Caki2 (cell line): ENCODE data around the gene MAN1B1. TPM values are rescaled to one million over a fixed set of nuclear protein-coding genes. Genes with fewer than 3 reads are reported as not detected.

ENCODE experiments used
- DNase-seq: peaks from one replicate; pipeline ENCODE4 v3.0.0-alpha.2; 2015; ENCODE audit warnings: low read depth
- in situ Hi-C: cut with HindIII; loops from 2 replicates; pipeline ENCODE4 v1.10.0; 2016; ENCODE audit warnings: low sequenced_read_pairs, low pct_unique_long_range_greater_than_20kb, mixed read lengths
- total RNA-seq: library from RNA; depleted of rRNA; stranded (reverse); fragments of >200 nt; shearing (Covaris generic); gene quantifications from 2 replicates; pipeline ENCODE4 v1.2.3, GENCODE V29; 2014; ENCODE audit warnings: low replicate concordance

MAN1B1 gene
- total RNA-seq, 1 experiment from 2014 or later, result 79.4 TPM

DNA sequence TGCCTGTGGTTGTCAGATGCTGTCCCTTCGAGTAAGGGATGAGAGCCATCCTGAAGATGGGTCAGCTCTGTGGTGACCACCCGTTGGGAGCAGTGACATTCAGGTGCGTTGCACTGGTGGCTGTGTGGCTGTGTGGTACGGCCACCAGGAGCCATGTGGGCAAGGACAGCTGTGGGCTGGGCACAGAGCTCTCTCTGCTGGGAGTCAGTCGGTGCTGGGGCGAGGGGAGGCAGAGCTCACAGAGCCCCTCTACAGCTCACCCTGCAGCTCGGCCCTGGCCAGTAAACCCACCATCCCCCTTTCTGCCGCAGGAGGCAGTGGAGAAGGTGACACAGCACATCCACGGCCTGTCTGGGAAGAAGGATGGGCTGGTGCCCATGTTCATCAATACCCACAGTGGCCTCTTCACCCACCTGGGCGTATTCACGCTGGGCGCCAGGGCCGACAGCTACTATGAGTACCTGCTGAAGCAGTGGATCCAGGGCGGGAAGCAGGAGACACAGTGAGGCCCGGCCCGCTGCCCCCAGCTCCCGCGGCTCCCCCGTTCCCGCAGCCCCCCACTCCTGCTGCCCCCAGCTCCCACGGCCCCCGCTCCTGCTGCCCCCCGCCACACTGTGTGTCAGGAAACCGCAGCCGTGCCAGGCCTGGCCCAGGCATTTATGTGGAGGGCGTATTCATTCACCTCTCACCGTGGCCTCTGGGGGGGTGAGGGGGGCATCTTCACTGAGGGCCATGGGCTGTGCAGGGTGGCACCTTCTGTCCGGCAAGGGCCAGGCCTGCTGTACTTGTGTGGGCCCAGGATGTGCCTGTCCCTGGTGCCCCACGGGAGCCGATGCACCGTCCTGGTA lies 19.3 kb downstream of the MAN1B1 start:
- in situ Hi-C loops, result no loop called here
- no peak for DNase-seq

DNA sequence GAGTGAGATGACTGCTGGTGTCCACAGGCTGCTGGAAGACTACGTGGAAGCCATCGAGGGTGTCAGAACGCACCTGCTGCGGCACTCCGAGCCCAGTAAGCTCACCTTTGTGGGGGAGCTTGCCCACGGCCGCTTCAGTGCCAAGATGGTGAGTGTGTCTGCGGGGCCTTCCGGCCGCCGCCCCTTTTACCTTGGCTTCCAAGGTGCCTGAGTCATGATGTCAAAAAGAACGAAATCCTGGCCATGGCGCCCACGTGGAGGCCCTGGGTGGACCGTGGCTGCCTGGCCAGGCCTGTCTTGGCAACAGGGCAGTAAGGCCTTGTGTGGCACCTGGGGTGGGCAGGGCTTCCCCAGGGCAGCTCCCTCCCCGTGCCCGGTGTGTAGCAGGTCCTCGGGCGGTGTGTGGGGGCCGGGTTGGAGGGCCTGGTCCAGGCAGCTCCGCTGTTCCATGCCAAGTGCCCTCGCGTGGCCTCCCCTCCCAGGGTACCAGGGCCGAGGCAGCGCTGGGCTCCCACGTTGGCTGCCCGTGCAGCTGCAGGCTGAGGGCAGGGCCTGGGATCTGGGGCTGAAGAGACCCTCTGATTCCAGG lies 20.0 kb downstream of the MAN1B1 start:
- in situ Hi-C loops, result no loop called here
- DNase-seq, result no peak

DNA sequence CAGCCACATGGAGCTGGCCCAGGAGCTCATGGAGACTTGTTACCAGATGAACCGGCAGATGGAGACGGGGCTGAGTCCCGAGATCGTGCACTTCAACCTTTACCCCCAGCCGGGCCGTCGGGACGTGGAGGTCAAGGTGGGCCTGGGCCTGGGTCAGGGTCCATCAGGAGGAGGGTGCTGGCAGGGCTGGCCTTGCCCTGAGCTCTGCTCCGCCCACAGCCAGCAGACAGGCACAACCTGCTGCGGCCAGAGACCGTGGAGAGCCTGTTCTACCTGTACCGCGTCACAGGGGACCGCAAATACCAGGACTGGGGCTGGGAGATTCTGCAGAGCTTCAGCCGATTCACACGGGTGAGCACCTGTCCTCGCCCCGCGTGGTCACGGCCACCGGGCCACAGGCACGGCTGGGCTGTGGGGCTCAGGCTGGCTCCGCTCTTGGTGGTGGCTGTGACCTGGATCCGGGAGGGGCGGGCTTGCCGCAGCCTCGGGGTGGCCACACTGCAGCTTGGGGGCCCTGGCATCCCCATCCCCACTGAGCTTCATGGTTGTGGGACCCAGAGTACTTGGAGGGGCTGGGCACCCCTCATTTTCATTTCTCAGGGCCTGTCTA lies 20.6 kb downstream of the MAN1B1 start:
- in situ Hi-C loops, result no loop called here
- DNase-seq, result no peak

DNA sequence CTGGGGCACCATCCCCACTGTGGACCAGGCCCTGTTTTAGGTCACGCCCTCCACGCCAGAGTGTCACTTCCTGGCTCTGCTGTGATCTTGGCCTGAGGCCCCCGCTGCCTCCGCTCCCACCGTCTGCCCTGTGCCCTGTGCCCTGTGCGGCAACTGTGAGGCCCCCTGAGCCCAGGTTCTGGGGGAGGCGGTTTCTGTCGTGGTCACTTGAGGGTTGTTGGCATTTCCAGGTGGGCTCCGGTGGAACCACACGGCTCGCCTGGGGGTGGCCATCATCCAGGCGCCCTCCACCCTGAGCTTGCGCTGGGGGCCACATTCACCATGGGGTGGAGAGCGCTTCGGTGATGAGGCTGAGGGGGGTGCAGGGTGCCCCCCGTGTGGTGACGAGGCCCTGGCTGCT lies 21.2 kb downstream of the MAN1B1 start:
- DNase-seq, result no peak
- in situ Hi-C loops, result no loop called here

DNA sequence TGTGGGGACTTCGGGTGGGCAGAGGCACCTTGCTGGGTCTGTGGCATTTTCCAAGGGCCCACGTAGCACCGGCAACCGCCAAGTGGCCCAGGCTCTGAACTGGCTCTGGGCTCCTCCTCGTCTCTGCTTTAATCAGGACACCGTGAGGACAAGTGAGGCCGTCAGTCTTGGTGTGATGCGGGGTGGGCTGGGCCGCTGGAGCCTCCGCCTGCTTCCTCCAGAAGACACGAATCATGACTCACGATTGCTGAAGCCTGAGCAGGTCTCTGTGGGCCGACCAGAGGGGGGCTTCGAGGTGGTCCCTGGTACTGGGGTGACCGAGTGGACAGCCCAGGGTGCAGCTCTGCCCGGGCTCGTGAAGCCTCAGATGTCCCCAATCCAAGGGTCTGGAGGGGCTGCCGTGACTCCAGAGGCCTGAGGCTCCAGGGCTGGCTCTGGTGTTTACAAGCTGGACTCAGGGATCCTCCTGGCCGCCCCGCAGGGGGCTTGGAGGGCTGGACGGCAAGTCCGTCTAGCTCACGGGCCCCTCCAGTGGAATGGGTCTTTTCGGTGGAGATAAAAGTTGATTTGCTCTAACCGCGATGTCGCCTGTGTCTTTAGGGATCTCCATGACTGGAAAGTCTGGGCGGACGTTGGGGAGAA lies 21.9 kb downstream of the MAN1B1 start:
- no peak for DNase-seq
- in situ Hi-C loops, result no loop called here

DNA sequence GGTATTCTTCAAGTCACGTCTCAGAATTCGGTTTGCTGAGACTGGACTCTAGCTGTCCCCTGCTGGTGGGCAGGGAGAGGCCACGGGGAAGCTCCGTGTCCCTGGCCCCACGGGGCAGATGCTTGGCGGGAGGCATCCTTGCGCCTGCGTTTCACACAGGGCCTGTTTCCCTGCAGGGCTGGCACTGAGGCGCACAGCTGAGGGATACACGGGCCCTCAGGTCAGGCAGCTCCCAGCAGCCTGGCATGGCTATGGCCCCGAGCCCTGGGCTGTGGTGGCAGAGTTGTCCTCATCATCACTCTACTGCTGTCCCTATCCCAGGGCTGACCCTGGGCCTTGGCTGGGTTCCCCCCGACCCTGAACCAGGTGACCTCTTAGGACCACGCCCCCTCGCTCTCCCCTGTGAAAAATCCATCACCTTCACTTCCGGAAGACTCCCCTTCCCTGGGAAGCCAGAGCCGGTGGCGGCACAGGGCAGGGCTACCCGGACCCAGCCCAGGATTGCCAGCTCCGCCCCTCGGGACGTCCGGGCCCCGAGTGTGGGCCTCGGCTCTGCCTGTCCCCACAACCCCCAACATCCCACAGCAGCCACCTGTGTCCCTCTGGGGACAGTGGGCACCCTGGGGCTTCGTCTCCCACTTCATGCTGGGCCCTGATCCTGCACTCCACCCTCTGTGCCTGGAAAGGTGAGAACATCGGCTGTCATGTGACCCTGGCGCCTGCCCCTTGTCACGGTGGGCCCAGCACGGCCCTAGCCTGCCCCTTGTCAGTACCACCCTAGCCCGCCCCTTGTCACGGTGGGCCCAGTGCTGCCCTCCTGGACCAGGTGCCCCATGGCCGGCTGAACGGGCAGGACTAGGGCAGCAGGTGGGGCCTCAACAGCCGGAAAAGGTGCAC lies 22.7 kb downstream of the MAN1B1 start:
- in situ Hi-C loops, result no loop called here
- DNase-seq, result no peak

DNA sequence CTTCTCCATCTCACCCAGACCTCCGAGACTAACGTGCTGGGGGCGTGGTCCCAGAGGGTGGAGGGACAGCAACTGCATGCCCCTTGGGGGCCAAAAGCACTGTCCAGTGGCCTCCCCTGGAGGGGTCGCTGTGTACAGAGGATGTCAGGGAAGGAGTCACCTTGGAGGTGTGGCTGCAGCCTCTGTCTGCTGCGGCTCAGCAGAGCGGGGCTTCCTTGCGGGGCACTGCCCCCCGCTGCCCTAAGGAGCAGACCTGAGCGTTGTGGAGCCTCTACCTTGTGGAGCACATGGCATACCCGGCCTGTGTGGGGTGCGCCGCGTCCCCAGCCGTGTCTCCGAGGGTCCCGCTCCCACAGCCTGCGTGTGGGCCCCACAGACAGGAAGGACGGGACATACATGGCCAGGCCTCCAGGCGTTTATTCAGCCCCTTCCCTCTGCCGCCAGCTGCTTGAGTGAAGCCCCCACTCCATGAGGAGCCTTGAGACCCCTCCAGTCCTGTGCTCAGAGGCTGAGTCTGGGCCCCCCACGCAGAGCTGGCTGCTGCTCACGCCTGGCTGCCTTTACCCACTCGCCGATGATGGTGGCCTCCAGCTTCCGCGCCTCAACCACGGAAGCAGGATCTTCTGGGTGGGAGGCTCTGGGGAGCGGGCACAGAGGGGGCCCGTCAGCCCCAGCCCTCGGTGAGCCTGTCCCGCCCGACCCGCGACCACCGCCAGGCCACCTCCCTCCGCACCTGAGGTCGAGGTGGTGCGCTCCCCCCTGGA lies 23.5 kb downstream of the MAN1B1 start:
- in situ Hi-C loops, result no loop called here
- no peak for DNase-seq

DNA sequence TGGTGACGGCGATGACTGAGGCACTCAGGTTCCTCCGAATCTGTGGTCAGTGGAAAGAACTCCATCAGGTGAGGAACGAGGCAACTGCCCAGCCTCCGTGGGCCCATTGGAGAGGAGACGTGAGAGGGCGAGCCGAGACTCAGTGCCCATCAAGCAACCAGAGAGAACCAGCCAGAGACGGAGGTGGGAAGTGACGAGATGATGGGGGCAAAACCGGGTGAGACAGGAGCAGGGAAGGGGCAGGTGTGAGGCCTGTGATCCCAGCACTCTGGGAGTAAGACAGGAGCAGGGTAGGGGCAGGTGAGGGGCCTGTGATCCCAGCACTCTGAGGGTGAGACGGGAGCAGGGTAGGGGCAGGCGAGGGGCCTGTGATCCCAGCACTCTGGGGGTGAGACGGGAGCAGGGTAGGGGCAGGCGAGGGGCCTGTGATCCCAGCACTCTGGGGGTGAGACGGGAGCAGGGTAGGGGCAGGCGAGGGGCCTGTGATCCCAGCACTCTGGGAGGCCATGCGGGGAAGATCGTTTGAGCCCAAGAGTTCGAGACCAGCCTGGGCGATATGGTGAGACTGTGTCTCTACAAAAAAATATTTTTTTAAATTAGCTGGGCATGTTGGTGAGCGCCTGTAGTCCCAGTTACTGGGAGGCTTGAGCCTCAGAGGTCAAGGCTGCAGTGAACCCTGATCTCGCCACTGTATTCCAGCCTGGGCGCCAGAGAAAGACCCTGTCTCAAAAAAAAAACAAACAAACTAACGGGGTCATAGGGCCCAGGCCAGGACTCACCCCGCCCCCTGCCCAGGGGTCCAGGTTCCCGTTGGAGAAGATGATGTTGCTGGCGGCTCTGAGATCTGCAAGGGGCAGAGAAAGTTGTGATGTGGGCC lies 24.4 kb downstream of the MAN1B1 start:
- in situ Hi-C loops, result no loop called here

DNA sequence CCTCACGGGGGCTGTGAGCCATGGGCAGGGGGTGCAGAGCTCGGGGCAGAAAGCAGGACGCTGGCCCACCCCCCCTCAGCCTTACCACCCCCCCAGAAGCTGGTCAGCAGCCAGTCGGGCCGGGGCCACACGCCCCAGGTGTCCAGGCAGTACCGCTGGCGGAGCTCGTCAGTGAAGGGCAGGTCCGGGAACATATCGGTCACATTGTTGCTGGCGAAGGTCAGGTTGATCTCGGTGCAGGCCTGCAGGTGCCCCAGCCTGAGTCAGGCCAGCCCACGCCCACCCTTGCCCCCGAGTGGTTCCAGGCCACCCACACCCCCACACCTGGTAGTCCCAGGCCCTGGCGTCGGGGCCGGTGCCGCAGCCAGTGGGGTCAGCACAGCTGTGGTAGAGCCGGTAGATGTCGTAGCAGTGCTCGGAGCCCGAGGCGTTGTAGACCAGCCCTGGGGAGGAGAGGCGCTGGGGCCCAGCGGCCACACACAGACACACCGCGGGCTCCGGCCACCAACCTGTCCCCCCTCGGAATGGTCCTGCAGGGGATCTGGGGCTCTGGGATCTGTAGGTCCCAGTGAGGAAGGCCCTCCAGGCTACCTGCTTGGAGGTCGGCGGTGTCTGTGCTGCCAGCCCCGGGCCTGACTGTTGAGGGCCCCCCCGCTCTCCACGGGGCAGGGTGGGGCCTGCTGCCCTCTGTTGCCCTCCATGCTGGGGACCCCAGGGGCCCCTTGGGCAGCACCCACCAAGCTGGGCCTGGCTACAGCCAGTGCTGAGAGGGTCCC lies 25.2 kb downstream of the MAN1B1 start:
- DNase-seq, result no peak
- in situ Hi-C loops, result no loop called here

More for the DNA sequence above, 24.4 kb downstream of the MAN1B1 start:
- DNase-seq, result no peak

DNA sequence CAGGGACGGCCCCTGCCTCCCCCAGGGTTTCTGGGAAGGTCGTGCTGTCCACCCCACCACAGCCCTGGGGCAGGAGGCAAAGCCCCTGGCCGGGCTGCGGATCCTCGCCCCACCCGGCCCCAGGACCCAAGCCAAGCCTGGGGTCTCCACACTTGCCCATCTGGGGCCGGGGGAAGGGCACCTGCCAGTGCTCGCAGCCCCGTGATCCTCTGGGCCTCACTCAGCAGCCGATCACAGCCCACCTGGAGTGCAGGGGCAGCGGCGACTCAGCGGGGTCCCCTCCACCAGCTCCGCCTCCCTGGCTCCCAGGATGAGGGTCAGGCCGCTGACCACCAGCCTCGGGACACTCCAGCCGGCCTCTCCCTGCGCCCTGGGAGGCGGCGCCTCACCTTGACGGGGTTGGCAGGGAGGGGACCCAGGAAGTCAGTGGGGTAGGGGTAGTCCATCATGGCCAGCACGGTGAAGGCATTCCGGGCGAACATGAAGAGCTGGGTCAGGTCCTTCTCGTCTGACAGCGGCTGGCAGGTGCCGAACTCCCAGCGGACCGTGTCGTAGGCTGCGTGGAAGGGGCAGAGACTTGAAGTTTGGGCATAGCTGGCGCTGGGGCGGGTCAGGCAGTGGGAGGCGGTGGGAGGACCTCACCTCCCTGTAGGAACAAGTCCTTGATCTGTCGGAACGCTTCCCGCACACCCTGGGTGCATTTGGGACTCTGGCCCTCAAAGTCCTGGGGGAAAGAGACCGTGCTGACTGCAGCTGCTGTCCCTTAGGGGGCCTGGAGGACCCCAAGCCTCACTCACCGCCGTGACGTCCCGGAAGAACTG lies 26.0 kb downstream of the MAN1B1 start:
- in situ Hi-C loops, result no loop called here
- DNase-seq, result no peak

DNA sequence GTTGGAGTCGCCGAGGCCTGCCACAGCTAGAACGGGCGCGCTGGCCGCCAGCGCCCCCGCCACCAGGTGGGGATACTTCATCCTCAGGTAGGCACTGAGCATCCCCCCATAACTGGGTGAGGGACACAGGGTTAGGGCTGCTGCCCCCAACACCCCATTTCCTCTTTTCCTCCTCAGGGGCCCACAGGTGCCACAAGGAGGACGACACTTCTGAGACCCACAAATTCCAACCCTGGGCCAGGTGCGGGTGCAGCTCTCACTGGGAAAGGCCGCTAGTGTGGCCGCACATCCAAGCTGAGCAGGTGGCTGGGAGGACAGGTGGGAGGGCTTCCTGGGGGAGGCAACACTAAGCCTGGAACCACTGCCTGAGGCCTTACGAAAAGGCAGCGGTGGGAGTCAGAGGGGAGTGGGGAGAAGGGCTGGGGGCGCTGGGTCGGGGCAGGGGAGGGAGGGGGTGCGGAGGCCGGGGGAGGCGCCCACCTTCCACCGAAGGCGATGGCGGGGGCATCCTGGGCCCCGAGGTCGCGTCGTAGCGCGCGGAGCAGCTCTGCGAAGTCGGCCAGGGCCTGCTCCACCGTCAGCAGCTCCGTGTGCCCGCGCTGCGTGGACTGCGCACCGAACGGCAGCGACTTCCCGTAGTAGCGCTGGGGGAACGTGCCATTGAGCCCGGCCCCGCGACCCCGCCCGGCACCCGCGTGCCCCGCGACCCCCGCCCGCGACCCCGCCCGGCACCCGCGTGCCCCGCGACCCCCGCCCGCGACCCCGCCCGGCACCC lies 26.8 kb downstream of the MAN1B1 start:
- in situ Hi-C loops, result no loop called here
- DNase-seq, result no peak

DNA sequence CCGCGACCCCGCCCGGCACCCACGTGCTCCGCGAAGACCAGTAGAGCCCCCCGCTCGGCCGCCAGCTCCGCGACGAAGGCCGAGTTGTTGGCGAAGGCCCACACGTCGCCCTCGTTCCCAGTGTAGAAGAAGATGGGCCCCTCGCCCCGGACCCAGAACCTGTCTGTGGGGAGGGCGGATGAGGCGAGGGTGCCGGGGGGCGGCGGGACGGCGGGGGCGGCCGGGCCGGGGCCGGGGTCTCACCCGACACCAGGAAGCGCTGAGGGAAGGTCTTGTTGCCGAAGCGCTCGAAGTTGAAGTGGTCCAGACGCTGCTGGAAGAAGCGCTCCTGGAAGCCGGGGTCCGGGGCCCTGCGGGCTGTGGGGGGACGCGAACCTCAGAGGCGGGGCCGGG lies 27.4 kb downstream of the MAN1B1 start:
- in situ Hi-C loops, result no loop called here
- DNase-seq, result no peak

DNA sequence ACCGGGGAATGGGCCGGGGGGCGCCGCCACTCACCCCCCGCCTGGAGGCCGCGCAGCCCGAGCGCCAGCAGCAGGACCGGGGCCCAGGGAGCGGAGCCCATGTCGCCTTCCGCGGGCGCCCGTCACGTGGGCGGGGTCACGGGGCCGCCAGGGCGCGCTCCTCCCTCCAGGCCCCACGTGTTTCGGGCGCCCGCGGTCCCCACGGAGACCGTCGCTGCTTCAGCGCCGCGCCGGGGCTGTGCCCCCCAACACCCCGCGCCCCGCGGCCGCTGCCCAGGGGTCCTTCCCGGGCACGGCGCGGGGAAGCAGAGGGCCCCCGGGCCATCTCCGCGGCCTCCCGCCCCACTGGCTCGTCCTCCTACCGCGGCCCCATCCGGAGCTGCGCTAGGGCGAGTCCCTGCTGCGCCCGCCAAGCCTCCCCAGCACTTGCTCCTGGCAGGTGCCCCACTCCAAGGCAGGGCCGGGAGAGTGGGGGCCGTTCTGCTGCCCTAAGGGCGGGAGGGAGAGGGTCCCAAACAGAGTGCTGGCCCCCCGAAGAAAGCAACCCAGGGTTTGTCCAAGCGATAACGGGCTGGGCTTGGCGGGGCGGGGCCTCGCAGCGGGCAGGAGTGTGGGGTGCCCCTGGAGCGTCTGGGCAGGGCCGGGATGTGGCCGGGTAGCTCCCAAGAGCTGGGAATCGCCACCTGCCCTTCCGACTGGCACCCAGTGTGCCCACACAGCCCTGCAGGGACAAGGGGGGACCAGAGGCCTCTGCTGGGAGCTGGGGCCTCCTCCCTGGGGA lies 28.0 kb downstream of the MAN1B1 start, which contains the start of gene DPP7:
Gene DPP7 (minus strand): TSS at position 121 of the 781 bp plus-strand sequence. CDS start 20 bp downstream, at position 101.
- in situ Hi-C loops, result no loop called here
- DNase-seq, result peak; percentile 52
